Measurements from ENCODE around the gene PRDX1.

DNA sequence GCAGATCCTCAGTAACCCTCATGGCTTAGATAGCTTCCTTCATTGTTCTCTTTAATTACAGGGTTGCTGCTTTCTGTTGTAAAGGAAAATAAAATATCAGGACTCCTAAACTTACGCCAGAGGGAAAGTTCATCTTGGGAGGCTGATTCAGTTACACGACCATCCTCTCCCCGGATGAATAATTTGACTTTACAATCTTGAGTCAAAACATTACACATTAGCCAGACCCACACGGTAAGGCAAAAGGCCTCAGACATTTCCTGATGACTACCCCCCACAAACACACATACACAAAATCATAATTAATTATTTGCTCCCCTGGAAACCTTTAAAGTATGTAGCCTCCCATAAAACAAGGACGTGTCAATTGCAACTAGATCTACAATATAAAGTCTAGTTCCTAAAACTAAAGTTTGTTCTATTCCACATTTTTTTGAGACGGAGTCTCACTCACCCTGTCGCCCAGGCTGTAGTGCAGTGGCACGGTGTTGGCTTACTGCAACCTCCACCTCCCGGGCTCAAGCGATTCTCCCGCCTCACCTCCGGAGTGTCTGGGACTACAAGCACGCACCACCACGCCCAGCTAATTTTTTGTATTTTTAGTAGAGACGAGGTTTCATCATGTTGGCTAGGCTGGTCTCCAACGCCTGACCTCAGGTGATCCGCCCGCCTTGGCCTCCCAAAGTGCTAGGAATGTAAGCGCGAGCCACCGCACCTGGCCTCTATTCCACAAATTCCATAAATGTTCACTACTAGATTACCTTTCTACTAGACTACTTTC is 830 bp upstream of the PRDX1 start:
- TF ChIP-seq POLR2A (IDR thresholded peaks at IDR 0.05): no peak
- TF ChIP-seq, protein P1, sequence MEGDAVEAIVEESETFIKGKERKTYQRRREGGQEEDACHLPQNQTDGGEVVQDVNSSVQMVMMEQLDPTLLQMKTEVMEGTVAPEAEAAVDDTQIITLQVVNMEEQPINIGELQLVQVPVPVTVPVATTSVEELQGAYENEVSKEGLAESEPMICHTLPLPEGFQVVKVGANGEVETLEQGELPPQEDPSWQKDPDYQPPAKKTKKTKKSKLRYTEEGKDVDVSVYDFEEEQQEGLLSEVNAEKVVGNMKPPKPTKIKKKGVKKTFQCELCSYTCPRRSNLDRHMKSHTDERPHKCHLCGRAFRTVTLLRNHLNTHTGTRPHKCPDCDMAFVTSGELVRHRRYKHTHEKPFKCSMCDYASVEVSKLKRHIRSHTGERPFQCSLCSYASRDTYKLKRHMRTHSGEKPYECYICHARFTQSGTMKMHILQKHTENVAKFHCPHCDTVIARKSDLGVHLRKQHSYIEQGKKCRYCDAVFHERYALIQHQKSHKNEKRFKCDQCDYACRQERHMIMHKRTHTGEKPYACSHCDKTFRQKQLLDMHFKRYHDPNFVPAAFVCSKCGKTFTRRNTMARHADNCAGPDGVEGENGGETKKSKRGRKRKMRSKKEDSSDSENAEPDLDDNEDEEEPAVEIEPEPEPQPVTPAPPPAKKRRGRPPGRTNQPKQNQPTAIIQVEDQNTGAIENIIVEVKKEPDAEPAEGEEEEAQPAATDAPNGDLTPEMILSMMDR (IDR thresholded peaks at IDR 0.05): no peak
